Measurements from ENCODE around the gene APBB3. TPM values are rescaled to one million over a fixed set of nuclear protein-coding genes. Genes with fewer than 3 reads are reported as not detected.

Gene APBB3
- total RNA-seq, 1 donor from 2014 or later = 20.7 TPM

GRCh38 chr5:140549237-140550144 lies 14.9 kb downstream of the APBB3 start:
- no peaks in the 10 kb centered on the region for H3K27me3 ChIP-seq
- peaks cover 37% of the 10 kb centered on the region for H3F3A ChIP-seq (ENCODE audit: low read depth)
- H3K36me3 ChIP-seq = no peaks in the 10 kb centered on the region
- peak overlapping the region; percentile 69 for H3K27ac Mint-ChIP-seq
- H2AFZ ChIP-seq (replicated peaks) = no peak overlapping the region
- peaks cover 5% of the 10 kb centered on the region for H3K27me3 Mint-ChIP-seq (ENCODE audit: insufficient read depth, low read depth)
- H3K4me1 ChIP-seq = peaks cover 10% of the 10 kb centered on the region
- H3K4me3 ChIP-seq = no peak overlapping the region
- no peak for DNase-seq (ENCODE audit: low spot score)
- no peaks in the 10 kb centered on the region for H3K9me3 Mint-ChIP-seq
- H3K9me3 ChIP-seq (ENCODE audit: low read depth) = no peaks in the 10 kb centered on the region
- no peak overlapping the region for H3K4me2 ChIP-seq
- no peak overlapping the region for H3K27ac ChIP-seq
- H4K20me1 ChIP-seq (ENCODE audit: low read depth) = peaks cover 23% of the 10 kb centered on the region
- peaks cover 19% of the 10 kb centered on the region for H3K79me2 ChIP-seq (ENCODE audit: low read depth)
- peaks cover 27% of the 10 kb centered on the region for H3K36me3 Mint-ChIP-seq
- no peak overlapping the region for H3K9ac ChIP-seq
- H3K4me3 Mint-ChIP-seq = peak overlapping the region; percentile 57
- peaks cover 23% of the 10 kb centered on the region for H3K4me1 Mint-ChIP-seq
- no peak for TF ChIP-seq CTCF (IDR thresholded peaks at IDR 0.05)
- no peak for TF ChIP-seq EZH2phosphoT487 (IDR thresholded peaks at IDR 0.05)
- no peak for TF ChIP-seq EZH2 (IDR thresholded peaks at IDR 0.05)

GRCh38 chr5:140548791-140549190 lies 15.6 kb downstream of the APBB3 start:
- Histone ChIP-seq H3K27ac (no peak overlapping the region), H3K9ac (no peak overlapping the region), H3K27me3 (no peaks in the 10 kb centered on the region), H2AFZ (replicated peaks) (no peak overlapping the region), H3K79me2 (ENCODE audit: low read depth) (peaks cover 13% of the 10 kb centered on the region), H4K20me1 (ENCODE audit: low read depth) (peaks cover 23% of the 10 kb centered on the region), H3K9me3 (ENCODE audit: low read depth) (no peaks in the 10 kb centered on the region), H3K4me1 (peaks cover 10% of the 10 kb centered on the region), H3K4me3 (no peak overlapping the region), H3K4me2 (peak overlapping the region; percentile 81), H3K36me3 (no peaks in the 10 kb centered on the region), H3F3A (ENCODE audit: low read depth) (peaks cover 37% of the 10 kb centered on the region)
- TF ChIP-seq CTCF (IDR thresholded peaks at IDR 0.05) = no peak
- TF ChIP-seq EZH2phosphoT487 (IDR thresholded peaks at IDR 0.05) = no peak
- TF ChIP-seq EZH2 (IDR thresholded peaks at IDR 0.05) = no peak
- Mint-ChIP-seq H3K27ac (peak overlapping the region; percentile 69), H3K4me3 (no peak overlapping the region), H3K27me3 (ENCODE audit: insufficient read depth, low read depth) (peaks cover 5% of the 10 kb centered on the region), H3K9me3 (no peaks in the 10 kb centered on the region), H3K4me1 (peaks cover 23% of the 10 kb centered on the region), H3K36me3 (peaks cover 32% of the 10 kb centered on the region)
- no peak for DNase-seq (ENCODE audit: low spot score)

- peaks cover 37% of the 10 kb centered on the region for H3F3A ChIP-seq (ENCODE audit: low read depth)
These were observed 16.1 kb downstream of the APBB3 start for GRCh38 chr5:140548300-140548688.

More at GRCh38 chr5:140548300-140548688, 16.1 kb downstream of the APBB3 start:
- peaks cover 30% of the 10 kb centered on the region for H3K36me3 Mint-ChIP-seq
- Histone ChIP-seq H3K9ac (no peak overlapping the region), H3K4me2 (peak overlapping the region; percentile 81), H3K9me3 (ENCODE audit: low read depth) (no peaks in the 10 kb centered on the region), H2AFZ (replicated peaks) (no peak overlapping the region), H3K4me1 (peaks cover 10% of the 10 kb centered on the region), H3K36me3 (no peaks in the 10 kb centered on the region), H3K4me3 (peak overlapping the region; percentile 51), H3K27ac (no peak overlapping the region), H3K79me2 (ENCODE audit: low read depth) (peaks cover 9% of the 10 kb centered on the region), H4K20me1 (ENCODE audit: low read depth) (peaks cover 23% of the 10 kb centered on the region), H3K27me3 (no peaks in the 10 kb centered on the region)
- no peak overlapping the region for H3K27ac Mint-ChIP-seq
- H3K4me3 Mint-ChIP-seq = peak overlapping the region; percentile 57
- DNase-seq (ENCODE audit: low spot score) = no peak
- peaks cover 5% of the 10 kb centered on the region for H3K27me3 Mint-ChIP-seq (ENCODE audit: insufficient read depth, low read depth)
- TF ChIP-seq EZH2phosphoT487 (IDR thresholded peaks at IDR 0.05) = no peak
- no peak for TF ChIP-seq EZH2 (IDR thresholded peaks at IDR 0.05)
- TF ChIP-seq CTCF (IDR thresholded peaks at IDR 0.05) = no peak
- no peaks in the 10 kb centered on the region for H3K9me3 Mint-ChIP-seq
- peaks cover 23% of the 10 kb centered on the region for H3K4me1 Mint-ChIP-seq
